Measurements from ENCODE around the gene SP4.
"Not testable (repeated sequence)": the region's sequence is repeated elsewhere in the genome, so short reads cannot be mapped to it uniquely, and the experiment has no call there.

SP4 gene

GRCh38 chr7:21532485-21532884 lies 104.6 kb downstream of the SP4 start:
- not testable (repeated sequence) for ATAC-seq

GRCh38 chr7:21533646-21534045 lies 105.8 kb downstream of the SP4 start:
- not testable (repeated sequence) for ATAC-seq

DNA sequence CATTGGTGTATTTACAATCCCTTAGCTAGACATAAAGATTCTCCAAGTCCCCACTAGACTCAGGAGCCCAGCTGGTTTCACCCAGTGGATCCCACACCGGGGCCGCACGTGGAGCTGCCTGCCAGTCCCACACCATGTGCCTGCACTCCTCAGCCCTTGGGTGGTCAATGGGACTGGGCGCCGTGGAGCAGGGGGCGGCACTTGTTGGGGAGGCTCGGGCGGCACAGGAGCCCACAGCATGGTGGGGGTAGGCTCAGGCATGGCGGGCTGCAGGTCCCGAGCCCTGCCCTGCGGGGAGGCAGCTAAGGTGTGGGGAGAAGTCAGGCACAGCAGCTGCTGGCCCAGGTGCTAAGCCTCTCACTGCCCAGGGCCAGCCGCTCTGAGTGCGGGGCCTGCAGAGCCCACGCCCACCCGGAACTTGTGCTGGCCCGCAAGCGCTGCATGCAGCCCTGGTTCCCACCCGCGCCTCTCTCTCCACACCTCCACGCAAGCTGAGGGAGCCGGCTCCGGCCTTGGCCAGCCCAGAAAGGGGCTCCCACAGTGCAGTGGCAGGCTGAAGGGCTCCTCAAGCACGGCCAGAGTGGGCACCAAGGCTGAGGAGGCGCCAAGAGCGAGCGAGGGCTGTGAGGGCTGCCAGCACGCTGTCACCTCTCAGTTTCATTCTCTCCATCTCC lies 108.7 kb downstream of the SP4 start:
- not testable (repeated sequence) for ATAC-seq

GRCh38 chr7:21538936-21539495 lies 111.1 kb downstream of the SP4 start:
- no peak for ATAC-seq

GRCh38 chr7:21542891-21543527 lies 115.1 kb downstream of the SP4 start, which contains the start of gene DNAH11:
Gene DNAH11, plus strand, starts transcription at chr7:21543039. Its CDS starts 207 bp downstream, at chr7:21543246.
- peak; percentile 53 to 62 for ATAC-seq

DNA sequence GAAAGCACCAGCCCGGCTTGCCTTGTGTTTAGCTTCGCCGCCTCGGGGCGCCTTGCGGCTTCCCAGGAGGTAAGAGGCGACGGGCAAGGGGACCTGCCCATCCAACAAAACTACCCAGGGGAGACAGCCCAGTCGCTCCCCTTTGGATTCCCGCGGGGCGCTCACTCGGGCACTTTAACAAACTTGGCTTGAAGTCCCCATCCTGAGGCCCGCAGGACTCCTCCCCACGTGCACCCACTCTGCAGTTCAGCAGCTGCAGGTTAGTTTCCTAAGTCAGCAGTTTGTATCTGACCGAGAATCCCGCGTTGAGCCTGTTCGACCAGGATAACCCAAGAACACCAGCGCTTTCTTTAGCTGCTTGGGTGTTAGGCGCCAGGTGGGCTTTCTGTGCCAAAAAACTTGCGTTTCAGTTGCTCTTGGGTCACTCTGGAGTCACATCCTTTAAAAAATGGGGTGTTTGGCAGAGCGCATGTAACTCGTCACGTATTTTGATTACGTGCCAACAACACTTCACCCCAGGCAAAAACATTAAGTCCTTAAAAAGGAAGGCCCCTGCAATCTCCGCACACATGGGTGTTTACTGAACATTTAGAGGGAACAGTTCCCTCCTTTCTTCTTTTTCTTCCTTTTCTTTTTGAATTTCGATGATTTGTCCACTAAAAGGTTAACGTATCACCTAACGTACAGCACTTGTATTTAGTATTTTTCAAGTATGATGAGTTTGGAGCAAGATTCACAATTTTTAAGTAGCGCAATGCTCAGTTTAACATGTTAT lies 115.8 kb downstream of the SP4 start:
- no peak for ATAC-seq

GRCh38 chr7:21544303-21544656 lies 116.4 kb downstream of the SP4 start:
- no peak for ATAC-seq

DNA sequence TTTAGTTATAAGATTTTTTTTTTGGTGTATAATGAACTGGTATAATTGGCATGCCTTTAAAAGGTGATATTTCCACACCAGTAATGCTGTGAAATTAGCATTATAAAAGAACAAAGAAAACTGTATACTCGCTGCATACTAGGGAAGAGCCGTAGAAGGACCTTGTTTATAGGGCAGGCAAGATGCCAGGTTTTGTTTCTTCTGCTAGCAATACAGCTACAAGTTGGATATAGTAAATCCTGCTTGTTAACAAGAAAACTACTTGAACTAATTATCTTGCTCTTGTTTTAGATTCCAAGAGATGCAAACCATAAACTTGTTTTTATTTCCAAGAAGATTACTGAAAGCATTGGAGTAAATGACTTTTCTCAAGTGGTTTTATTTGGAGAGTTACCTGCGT lies 116.8 kb downstream of the SP4 start:
- ATAC-seq: no peak

DNA sequence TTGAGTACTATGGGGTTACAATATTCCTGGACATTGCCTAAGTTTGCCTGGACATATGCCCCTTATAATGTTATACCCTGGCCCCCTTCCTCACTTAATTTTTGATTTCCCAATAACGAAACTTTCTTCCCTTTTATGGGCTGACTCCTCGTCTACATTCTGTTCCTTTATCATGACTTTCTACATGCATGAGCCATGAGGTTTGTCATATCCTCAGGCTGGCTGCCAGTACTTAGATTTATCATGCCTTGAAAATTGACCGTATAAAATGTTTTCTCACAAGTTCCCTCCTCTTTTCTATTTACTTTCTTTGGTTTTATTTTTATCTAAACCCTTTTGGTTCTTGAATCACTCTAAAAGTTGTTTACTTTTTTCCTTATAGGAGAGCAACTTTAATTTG lies 119.6 kb downstream of the SP4 start:
- no peak for ATAC-seq

GRCh38 chr7:21548491-21548890 lies 120.6 kb downstream of the SP4 start:
- no peak for ATAC-seq

DNA sequence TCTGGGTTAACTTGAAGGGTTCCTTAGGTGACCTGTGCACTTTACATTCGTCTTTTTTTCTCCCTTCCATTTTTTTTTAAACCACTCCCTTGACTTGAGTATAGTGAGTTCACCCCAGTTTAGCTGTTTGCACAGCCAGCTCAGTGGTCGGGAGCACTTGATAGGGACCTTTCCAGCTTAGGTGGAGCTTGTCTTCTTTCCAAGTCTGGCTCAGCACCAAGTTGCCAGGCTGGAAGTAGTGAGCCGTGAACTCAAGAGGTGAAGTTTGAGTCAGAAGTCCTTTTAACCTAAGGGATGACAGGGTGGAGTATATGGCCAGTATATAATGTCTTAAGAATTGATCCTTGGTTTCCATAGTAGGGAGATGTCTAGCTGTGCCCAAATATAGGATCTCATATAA lies 122.2 kb downstream of the SP4 start:
- ATAC-seq: no peak

GRCh38 chr7:21550821-21551531 lies 123.1 kb downstream of the SP4 start:
- no peak for ATAC-seq

GRCh38 chr7:21562385-21562784 lies 134.5 kb downstream of the SP4 start:
- no peak for ATAC-seq
